Measurements from ENCODE around the gene AGR2. TPM values are rescaled to one million over a fixed set of nuclear protein-coding genes. Genes with fewer than 3 reads are reported as not detected.

The AGR2 gene
- total RNA-seq, 1 donor from 2014 or later, result 116 TPM

- Mint-ChIP-seq H3K36me3 (no peaks in the 10 kb centered on the region), H3K4me3 (no peak overlapping the region), H3K27ac (no peak overlapping the region), H3K4me1 (ENCODE audit: unreplicated experiment) (peaks cover 6% of the 10 kb centered on the region), H3K27me3 (no peaks in the 10 kb centered on the region), H3K9me3 (peaks cover 3% of the 10 kb centered on the region)
- TF ChIP-seq CTCF (conservative IDR thresholded peaks at IDR 0.05), result no peak
- no peak for DNase-seq (ENCODE audit: extremely low spot score, unreplicated experiment)
These were observed 34.8 kb upstream of the AGR2 start for GRCh38 chr7:16839646-16840045.

DNA sequence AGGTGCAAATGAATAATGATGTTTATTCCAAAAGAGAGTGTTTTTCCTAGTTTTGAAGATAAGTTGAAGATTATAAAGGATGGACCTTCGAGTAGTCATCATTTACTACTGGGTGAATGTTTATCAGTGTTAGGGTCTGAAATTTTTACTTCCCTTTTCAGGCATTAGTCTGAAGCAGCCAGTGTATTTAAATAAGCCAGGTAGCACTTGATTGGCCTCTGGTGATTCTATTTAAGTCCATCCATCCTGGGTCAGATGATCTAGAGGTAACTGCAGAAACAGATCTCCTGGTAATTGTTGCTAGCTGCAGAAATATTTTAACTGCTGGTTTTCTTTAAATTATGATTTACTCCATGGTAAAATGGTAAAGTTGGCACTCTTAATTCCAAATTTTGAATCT lies 34.1 kb upstream of the AGR2 start:
- H3K4me3 Mint-ChIP-seq, result no peak overlapping the region
- H3K4me1 Mint-ChIP-seq (ENCODE audit: unreplicated experiment), result peaks cover 6% of the 10 kb centered on the region
- no peaks in the 10 kb centered on the region for H3K36me3 Mint-ChIP-seq
- TF ChIP-seq CTCF (conservative IDR thresholded peaks at IDR 0.05), result no peak
- H3K27me3 Mint-ChIP-seq, result no peaks in the 10 kb centered on the region
- peaks cover 3% of the 10 kb centered on the region for H3K9me3 Mint-ChIP-seq
- no peak for DNase-seq (ENCODE audit: extremely low spot score, unreplicated experiment)
- no peak overlapping the region for H3K27ac Mint-ChIP-seq

DNA sequence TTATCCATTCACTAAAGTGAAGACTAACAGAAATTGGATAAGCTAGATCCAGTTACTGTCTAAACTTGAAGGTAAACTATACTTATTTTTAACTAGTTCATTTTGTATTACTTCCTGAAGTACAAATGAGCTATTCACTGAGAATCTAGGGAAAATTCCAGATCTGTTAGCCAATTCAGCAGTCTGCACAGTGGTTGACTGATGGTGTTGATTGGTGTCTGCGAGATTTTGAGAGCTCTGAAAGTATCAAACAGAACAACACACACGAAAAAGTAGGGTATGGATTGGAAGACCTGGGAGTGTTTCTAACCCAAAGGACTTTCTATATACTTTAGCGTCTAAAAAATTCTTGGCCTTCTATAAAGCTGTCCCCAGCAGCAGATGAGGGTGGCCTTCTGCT lies 33.6 kb upstream of the AGR2 start:
- Mint-ChIP-seq H3K27ac (no peak overlapping the region), H3K36me3 (no peaks in the 10 kb centered on the region), H3K4me1 (ENCODE audit: unreplicated experiment) (peaks cover 6% of the 10 kb centered on the region), H3K4me3 (no peak overlapping the region), H3K9me3 (peaks cover 3% of the 10 kb centered on the region), H3K27me3 (no peaks in the 10 kb centered on the region)
- no peak for TF ChIP-seq CTCF (conservative IDR thresholded peaks at IDR 0.05)
- no peak for DNase-seq (ENCODE audit: extremely low spot score, unreplicated experiment)

DNA sequence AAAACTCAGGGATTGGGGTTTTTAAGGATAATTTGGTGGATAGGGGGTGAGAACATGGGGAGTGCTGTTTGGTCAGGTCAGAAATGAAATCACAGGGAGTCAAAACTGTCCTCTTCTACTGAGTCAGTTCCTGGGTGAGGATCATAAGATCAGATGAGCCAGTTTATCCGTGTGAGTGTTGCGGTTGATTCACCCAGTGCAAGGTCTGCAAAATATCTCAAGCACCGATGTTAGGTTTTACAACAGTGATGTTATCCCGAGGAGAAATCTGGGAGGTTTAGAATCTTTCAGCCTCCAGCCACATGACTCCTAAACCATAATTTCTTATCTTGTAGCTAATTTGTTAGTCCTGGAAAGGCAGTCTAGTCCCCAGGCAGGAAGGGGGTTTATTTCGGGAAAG lies 31.7 kb upstream of the AGR2 start:
- peaks cover 6% of the 10 kb centered on the region for H3K4me1 Mint-ChIP-seq (ENCODE audit: unreplicated experiment)
- no peak overlapping the region for H3K4me3 Mint-ChIP-seq
- no peak overlapping the region for H3K27ac Mint-ChIP-seq
- DNase-seq (ENCODE audit: extremely low spot score, unreplicated experiment), result no peak
- peaks cover 3% of the 10 kb centered on the region for H3K9me3 Mint-ChIP-seq
- H3K36me3 Mint-ChIP-seq, result no peaks in the 10 kb centered on the region
- no peaks in the 10 kb centered on the region for H3K27me3 Mint-ChIP-seq
- TF ChIP-seq CTCF (conservative IDR thresholded peaks at IDR 0.05), result no peak

- Mint-ChIP-seq H3K4me3 (no peak overlapping the region), H3K36me3 (no peaks in the 10 kb centered on the region), H3K27ac (no peak overlapping the region)
These were observed 28.6 kb upstream of the AGR2 start for GRCh38 chr7:16833373-16833772.

More at GRCh38 chr7:16833373-16833772, 28.6 kb upstream of the AGR2 start:
- no peak for DNase-seq (ENCODE audit: extremely low spot score, unreplicated experiment)
- Mint-ChIP-seq H3K27me3 (no peaks in the 10 kb centered on the region), H3K9me3 (peaks cover 3% of the 10 kb centered on the region), H3K4me1 (ENCODE audit: unreplicated experiment) (peaks cover 2% of the 10 kb centered on the region)
- no peak for TF ChIP-seq CTCF (conservative IDR thresholded peaks at IDR 0.05)
